Motor neuron (in vitro differentiated cells): Measurements from ENCODE around the gene NOX1. TPM values are rescaled to one million over a fixed set of nuclear protein-coding genes. Genes with fewer than 3 reads are reported as not detected.
A peak's percentile ranks its signal among the peaks of the same experiment; 100 is the strongest.

Experiments
- ATAC-seq, 8 experiments: fragments of 200-7000 bp; cut with Tn5 transposase; replicated peaks in 6 of 8; 2 replicates each; pipeline ENCODE4 v1.8.0; 2021; ENCODE audit warnings: mild to moderate bottlenecking in 8 of 8, moderate library complexity in 8 of 8
- H3K27ac ChIP-seq, 2 donors: fragments of 250-450 bp; sonication (Bioruptor Pico); 2 replicates each; pipeline ENCODE4 v1.9.0; 2021; ENCODE audit warnings: antibody characterized with exemption in 2 of 2, mild to moderate bottlenecking in 2 of 2, moderate library complexity in 1 of 2
- H3K4me1 ChIP-seq, 2 donors: fragments of 250-450 bp; sonication (Bioruptor Pico); replicated peaks in 1 of 2; 2 replicates each; pipeline ENCODE4 v1.6.1; 2021; ENCODE audit warnings: antibody characterized with exemption in 2 of 2, mild to moderate bottlenecking in 2 of 2, moderate library complexity in 1 of 2
- H3K4me3 ChIP-seq, 5 donors: fragments of 250-450 bp; sonication (Bioruptor Pico); 2 replicates each; pipeline ENCODE4 v1.9.0; 2021; ENCODE audit warnings: antibody characterized with exemption in 5 of 5, mild to moderate bottlenecking in 5 of 5, moderate library complexity in 4 of 5
- WGBS, 10 experiments: fragments of 450-650 bp; shearing (Covaris generic); methylation state at CpG; one replicate each; pipeline ENCODE4 v1.0.0; 2022; 5-methylcytosine and 5-hydroxymethylcytosine counted together
- in situ Hi-C, 9 experiments: fragments of 400-800 bp; cut with MboI; loops; one replicate each; pipeline ENCODE4 v1.15.0; 2021; ENCODE audit warnings: low sequenced_read_pairs in 9 of 9, low pct_unique_long_range_greater_than_20kb in 2 of 9; ENCODE audit not compliant: unreplicated experiment in 9 of 9
- total RNA-seq, 8 experiments: library from RNA; unstranded; fragments of 300-600 nt; gene quantifications; 2 replicates each; pipeline versions ENCODE4 v1.2.3 to v1.2.4, GENCODE V29; 2022

Gene NOX1
- total RNA-seq, 8 experiments from 2014 or later: not detected

DNA sequence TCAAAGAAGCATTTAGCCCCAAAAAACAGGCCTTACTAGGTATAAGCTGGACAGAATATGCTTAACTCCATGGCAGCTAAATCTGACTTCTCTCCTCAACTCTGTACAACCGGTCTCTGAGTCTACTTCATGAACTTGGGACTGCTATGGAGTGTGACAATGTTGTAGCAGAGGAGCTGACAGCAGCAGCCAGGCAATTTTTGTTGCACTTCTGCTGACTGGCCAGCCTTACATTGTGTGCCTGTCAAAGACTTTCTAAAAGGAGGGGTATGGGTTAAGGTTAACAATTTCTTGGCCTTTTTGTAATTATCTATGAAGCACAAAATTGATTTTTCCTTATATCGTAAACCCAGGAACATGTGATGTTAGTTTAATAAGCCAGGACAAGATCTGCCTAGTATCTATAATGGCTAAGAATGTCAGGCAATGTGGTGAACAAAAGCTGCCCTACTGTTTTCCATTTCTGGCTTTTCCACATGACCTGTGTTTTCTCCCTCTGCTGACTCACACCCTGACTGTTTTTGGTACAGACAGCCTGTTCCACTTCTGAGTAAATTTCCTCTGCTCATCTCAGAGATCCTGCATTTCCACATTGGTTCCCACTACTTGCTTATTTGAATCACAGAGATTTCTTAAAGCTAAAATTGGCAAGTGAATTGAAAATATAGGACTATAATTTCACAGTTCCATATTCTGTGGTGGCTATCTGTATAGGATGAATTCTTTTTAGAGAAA, 9.3 kb downstream of the NOX1 start:
- ATAC-seq: peak in 7 of 8 experiments; percentile 64 to 87 (median 78)
- 40 to 63% (median 60%) methylated on average over 1 of the region's 2 CpGs; no CpG with 5 or more reads in 7 of the 10 experiments for WGBS, 10 experiments
- in situ Hi-C loops: no loop called here

DNA sequence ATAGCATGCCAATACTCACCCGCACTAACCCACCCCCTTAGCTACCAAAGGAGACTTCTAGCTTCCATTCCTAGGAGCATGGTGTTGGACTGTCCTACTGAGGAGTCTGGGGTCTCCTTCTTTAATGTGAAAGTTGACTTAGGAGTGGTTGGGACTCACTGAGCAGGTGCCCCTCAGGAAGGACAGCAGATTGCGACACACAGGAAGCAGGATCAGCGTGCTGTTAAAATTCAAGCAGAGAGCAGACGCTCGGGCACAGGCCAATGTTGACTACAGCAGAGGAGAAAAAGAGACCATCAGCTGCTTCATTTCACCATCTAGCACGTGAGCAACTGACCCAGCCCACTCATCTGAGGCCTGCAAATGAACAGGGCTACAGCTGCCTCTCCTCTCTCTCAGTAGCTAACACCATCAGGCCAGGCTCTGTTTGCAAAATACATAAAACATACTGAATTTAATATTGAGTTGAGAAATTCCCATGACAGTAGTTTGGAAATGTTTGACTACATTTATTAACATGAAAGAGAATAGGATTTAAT, 10.8 kb downstream of the NOX1 start:
- 0 to 90% (median 56%) methylated on average over 1 to 3 of the region's 6 CpGs; no CpG with 5 or more reads in 5 of the 10 experiments for WGBS, 10 experiments
- ATAC-seq: no peak
- H3K27ac ChIP-seq: no peak overlapping the region
- peaks cover 0 to 7% of the 10 kb centered on the region in 2 donors for H3K4me1 ChIP-seq
- H3K4me3 ChIP-seq: no peak overlapping the region
- in situ Hi-C loops: no loop called here

More for the DNA sequence above, 9.3 kb downstream of the NOX1 start:
- Histone ChIP-seq H3K27ac (no peak overlapping the region), H3K4me1 (peaks cover 0 to 7% of the 10 kb centered on the region in 2 donors), H3K4me3 (no peak overlapping the region)

DNA sequence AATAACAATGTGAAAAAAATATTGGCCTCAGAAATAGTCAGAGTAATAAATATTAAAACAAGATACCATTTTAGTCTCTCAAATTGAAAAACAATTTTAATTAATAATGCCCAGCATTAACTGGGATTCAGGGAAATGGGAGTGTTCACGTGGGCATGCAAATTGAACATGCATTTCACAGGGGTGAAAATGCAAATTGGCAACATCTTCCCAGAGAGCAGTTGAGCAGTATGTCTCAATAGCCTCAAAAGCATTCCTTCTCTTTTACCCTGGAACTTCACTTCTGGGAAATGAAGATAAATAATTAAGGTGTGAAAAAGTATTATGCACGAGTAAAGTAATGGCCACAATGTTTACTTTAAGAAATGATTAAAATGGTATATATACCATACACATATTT, 21.3 kb downstream of the NOX1 start:
- ATAC-seq: peak in 3 of 8 experiments; percentile 49 to 89 (median 73)
- no peak overlapping the region for H3K27ac ChIP-seq
- H3K4me1 ChIP-seq: no peaks in the 10 kb centered on the region
- in situ Hi-C loops: no loop called here
- WGBS, 10 experiments: 0 to 71% (median 44%) methylated on average over 1 to 2 of the region's 2 CpGs; no CpG with 5 or more reads in 2 of the 10 experiments
- H3K4me3 ChIP-seq: no peak overlapping the region

DNA sequence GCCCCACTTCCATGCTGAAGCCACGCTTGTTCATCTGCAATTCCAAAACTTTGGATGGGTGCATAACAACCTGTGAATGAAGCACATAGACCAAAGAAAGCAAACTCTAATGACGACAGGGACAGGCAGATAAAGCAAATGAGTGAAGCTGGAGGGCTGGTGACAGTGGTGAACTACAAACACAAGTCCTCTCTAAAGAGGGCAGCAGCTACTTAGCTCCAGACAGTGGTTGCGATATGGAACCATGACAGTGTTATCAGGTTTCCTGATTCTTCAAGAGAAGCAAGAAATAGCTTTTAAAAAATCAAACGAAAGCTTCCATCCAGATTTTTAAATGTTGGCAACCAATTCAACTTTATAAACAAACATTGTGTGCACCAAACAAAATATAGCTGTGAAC, 23.8 kb downstream of the NOX1 start:
- WGBS, 10 experiments: 0 to 83% (median 50%) methylated on average over 1 to 4 of the region's 4 CpGs; no CpG with 5 or more reads in 3 of the 10 experiments
- no peak for ATAC-seq
- no peak overlapping the region for H3K4me3 ChIP-seq
- no peaks in the 10 kb centered on the region for H3K4me1 ChIP-seq
- H3K27ac ChIP-seq: no peak overlapping the region
- in situ Hi-C loops: no loop called here

DNA sequence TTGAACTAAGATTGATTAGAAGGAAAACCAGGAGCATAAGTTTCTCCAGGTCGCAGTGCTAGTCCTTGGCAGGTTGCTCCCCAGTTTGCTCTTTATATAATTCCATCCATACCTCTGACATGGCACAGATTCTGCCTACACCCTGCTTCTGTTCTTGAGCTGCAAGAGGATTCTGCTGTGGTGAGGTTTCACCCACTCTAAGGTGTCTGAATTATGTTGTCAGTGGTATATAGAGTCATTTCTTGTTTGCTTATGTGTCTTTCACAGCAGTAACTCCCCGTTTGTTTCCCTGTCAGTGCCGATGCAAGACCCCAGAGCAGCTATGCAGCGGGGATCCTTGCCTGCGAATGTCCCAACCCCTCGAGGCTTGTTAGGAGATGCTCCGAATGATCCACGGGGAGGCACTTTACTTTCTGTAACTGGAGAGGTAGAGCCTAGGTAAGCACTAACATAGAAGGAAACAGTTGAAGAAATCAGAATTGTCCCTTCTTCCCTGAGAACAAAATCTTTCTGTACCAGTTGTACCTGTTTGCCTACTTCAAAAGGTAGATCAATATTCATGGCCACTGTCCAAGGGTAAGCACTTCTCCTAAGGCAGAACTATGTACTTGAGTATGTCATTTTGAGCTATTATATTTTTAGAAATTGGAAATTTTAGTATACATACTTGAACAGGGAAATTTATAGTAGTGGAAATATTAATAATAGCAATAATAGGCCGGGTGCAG, 42.8 kb downstream of the NOX1 start:
- Histone ChIP-seq H3K27ac (no peak overlapping the region), H3K4me1 (no peaks in the 10 kb centered on the region), H3K4me3 (no peak overlapping the region)
- WGBS, 10 experiments: 60 to 100% (median 92%) methylated on average over 1 to 2 of the region's 9 CpGs; no CpG with 5 or more reads in 7 of the 10 experiments
- in situ Hi-C loops: no loop called here
- no peak for ATAC-seq

DNA sequence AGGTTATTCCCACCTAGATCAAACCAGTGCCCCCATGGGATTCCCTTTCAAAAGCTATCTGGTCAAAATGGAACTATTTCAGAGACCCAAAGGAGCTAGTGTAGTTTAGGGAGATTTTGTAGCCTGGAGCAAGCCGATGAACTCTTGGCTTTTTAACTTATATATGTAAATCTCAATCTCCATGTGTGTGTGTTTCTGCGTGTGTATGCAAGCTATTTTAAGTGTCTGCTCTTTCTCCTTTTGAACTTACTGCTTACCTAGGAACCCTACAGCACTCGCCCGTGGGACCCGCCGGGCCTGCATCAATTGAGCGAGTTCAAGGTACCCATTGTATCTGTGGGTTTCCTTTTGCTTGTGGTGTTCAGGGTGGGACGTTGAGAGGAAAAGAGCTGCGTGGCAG, 43.6 kb downstream of the NOX1 start:
- in situ Hi-C loops: no loop called here
- no peak overlapping the region for H3K27ac ChIP-seq
- ATAC-seq: no peak
- H3K4me1 ChIP-seq: no peaks in the 10 kb centered on the region
- H3K4me3 ChIP-seq: no peak overlapping the region
- 62 to 100% (median 74%) methylated on average over 1 to 6 of the region's 9 CpGs; no CpG with 5 or more reads in 6 of the 10 experiments for WGBS, 10 experiments

DNA sequence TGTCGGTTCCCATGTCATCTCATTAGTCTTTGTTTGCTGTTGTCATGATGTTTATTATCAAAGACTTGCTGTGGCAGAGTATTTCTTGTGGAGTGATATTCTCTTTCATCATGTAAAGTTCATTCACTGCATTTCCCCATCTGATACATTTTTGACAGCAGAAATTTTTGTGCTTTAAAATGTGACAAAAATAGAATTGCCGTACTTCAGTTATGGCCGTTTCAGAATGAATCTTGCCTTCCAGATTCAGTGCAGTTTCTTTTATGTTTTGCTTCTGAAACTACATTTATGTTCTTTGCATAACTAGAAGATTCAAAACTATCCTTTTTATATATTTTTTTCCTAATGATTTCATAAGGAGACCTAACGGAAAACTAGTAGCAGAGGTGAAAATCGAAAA, 44.0 kb downstream of the NOX1 start:
- in situ Hi-C loops: no loop called here
- 41 to 100% (median 100%) methylated on average over 2 to 5 of the region's 5 CpGs; no CpG with 5 or more reads in 2 of the 10 experiments for WGBS, 10 experiments
- Histone ChIP-seq H3K4me1 (no peaks in the 10 kb centered on the region), H3K4me3 (no peak overlapping the region), H3K27ac (no peak overlapping the region)
- no peak for ATAC-seq

DNA sequence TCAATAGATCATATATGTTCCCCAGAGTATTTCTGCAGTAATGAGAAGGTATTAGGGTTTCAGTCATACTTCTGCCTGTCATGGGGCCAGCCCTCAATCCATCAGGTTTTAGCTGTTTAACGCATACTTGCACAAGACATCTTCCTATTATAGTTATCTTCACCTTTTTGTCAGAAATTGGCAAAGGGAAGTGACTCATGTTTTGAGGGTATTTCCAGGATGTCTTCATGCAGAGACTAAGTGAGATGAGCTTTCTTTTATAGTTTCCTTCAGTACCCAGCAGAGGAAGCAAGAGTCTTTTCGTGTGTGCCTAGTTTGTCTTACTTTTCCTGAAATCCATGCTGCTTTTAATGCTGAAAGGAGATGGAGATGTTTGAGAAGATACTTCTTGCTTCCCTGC, 44.4 kb downstream of the NOX1 start:
- no peak overlapping the region for H3K4me3 ChIP-seq
- H3K4me1 ChIP-seq: no peaks in the 10 kb centered on the region
- in situ Hi-C loops: no loop called here
- WGBS, 10 experiments: 10 to 29% methylated on average over 1 to 2 of the region's 2 CpGs; no CpG with 5 or more reads in 8 of the 10 experiments
- no peak overlapping the region for H3K27ac ChIP-seq
- no peak for ATAC-seq

DNA sequence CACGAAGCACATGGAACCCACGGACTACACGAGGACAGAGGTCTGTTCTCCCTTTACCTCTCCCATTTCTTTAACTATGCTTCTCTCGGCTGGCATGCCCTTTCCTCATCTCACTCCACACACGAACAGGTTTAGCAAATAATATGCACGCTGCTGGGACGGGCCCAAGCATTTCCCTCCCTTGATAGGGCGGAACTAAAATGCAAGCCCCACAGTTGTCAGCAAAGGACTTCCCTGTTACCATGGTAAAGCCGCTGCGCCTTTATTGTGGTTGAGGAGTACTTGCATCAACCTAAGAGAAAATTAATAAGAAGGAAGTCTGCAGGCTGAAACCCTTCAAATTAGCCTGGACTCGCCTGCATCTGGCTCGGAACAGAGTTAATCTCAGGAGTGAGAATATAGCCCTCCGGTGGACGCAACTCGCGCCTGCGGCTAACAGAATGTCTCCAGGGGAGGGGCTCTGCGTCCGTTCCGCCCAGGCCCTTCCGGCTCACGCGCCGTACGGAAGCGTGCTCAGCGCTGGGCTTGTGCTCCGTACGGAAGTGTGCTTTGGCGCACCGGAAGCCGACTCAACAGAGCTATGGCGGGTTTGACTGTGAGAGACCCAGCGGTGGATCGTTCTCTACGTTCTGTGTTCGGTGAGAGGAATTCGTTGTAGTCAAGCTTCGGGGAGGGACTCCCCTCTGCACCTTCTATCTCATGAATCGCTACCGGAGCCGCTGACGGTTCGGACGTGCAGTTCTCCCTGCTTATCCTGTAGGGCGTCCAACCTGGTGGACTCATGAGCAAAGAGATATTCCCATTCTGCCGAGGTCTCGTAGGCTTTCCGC, 54.1 kb downstream of the NOX1 start, which contains the start of gene CSTF2:
Gene CSTF2, plus strand, starts transcription at position 555 of the 830 bp plus-strand sequence. Its CDS starts 26 bp downstream, at position 581.
- 0 to 28% (median 0%) methylated on average over 1 to 8 of the region's 49 CpGs; no CpG with 5 or more reads in 7 of the 10 experiments for WGBS, 10 experiments
- H3K4me3 ChIP-seq: peak within 1 kb of the TSS; percentile 46 to 69 (median 55)
- H3K27ac ChIP-seq: peak within 1 kb of the TSS; percentile 40 to 61
- peak; percentile 97 to 100 (median 99) for ATAC-seq
- in situ Hi-C loops: no loop called here
- H3K4me1 ChIP-seq: peaks cover 0 to 4% of the 10 kb centered on the region in 2 donors

DNA sequence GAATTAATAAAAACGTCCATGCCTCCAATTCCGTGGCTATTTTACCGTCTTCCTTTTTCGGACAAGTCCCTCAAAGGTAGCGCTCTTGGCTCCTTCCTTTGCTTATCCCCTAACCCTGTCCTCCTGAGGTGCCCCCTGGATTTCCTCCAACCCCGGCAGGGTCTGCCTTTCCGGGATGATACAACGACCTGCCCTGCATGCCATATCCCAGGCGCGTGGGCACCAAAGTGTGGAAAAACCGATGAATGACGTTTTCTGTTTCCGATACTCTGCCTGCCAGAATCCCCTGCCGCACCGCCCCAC, 54.7 kb downstream of the NOX1 start:
- ATAC-seq: no peak
- 0 to 50% (median 32%) methylated on average over 2 to 8 of the region's 15 CpGs; no CpG with 5 or more reads in 7 of the 10 experiments for WGBS, 10 experiments
- in situ Hi-C loops: no loop called here
- H3K4me1 ChIP-seq: peaks cover 0 to 4% of the 10 kb centered on the region in 2 donors
- H3K27ac ChIP-seq: peak overlapping the region; percentile 24 to 40
- H3K4me3 ChIP-seq: peak overlapping the region; percentile 46 to 69 (median 55)

DNA sequence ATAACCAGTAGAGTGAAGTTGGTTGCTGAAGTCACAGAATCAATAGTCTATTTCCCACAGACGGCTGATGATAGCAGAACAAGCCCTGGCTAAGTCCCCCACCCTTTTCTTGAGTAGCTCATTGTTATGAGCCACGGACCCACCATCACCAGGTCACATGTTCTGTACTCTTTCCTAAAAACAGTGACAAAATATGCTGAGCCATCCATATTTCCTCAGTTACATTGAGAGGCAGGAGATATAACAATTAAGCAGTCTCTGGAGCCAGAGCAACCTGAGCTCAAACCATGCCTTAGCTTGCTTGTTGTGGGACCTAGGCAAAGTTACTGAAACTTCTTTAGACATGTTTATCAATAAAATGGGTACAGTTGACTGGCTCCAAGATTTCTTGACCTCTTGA, 56.8 kb downstream of the NOX1 start:
- in situ Hi-C loops: no loop called here
- no peak for ATAC-seq
- H3K4me1 ChIP-seq: peaks cover 0 to 4% of the 10 kb centered on the region in 2 donors
- H3K4me3 ChIP-seq: no peak overlapping the region
- WGBS, 10 experiments: 0% methylated on average over 1 of the region's 2 CpGs; no CpG with 5 or more reads in 9 of the 10 experiments
- no peak overlapping the region for H3K27ac ChIP-seq

DNA sequence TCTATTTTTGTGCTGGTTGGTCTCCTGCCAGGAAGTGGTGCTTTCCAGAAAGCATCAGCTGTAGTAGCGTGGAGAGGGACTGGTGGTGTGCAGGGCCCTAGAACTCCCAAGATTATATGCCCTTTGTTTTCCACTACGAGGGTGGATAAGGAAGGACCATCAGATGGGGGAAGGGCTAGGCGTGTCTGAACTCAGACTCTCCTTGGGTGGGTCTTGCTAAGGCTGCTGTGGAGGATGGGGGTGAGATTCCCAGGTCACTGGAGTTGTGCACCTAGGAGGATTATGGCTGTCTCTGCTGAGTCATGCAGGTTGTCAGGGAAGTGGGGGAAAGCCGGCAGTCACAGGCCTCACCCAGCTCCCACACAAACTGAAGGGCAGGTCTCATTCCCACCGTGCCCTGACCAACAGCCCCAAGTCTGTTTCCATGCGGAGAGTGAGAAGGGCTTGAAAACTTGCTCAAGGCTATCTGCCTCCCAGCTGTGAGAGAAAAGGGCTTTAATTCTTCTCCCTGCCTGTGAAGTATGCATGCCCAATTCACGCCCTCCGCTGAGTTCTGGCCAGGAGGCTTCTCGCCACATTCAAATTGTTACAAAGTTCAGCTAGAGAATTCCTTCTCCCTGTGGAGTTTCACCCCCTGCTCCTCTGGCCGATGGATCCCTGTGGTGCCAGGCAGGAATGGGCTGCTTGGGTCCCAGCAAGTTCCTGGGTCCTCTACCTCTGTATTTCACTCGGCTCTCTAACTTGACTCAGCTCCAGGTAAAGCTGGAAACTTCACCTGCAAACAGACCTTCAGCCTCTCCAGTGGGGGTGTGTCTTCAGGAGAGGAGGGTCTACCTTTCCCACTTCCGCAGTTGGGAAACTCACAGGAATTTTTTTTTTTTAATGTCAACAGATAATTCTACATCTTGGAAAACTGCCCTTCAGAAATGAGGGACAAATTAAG, 61.7 kb downstream of the NOX1 start:
- 20 to 49% methylated on average over 1 to 8 of the region's 12 CpGs; no CpG with 5 or more reads in 8 of the 10 experiments for WGBS, 10 experiments
- no peak overlapping the region for H3K27ac ChIP-seq
- ATAC-seq: peak in 3 of 8 experiments; percentile 67 to 95 (median 71)
- H3K4me3 ChIP-seq: no peak overlapping the region
- no peaks in the 10 kb centered on the region for H3K4me1 ChIP-seq
- in situ Hi-C loops: no loop called here
